GM12878 (cell line): ENCODE measurements around the gene STXBP5. TPM values are rescaled to one million over a fixed set of nuclear protein-coding genes. Genes with fewer than 3 reads are reported as not detected.

ENCODE experiments used
- ATAC-seq: fragments of 200-7000 bp; cut with Tn5 transposase; 3 replicates; pipeline ENCODE4 v1.9.1; 2020; ENCODE audit warnings: mild to moderate bottlenecking, moderate library complexity
- BruUV-seq: library from RNA; stranded (reverse); fragments of 400-500 nt; replicated peaks from 2 replicates; lab custom pipeline; 2021; lab: Mats Ljungman, UMichigan
- CTCF ChIA-PET: fragments of 300-600 bp; sonication (Branson Sonifier 250); formaldehyde crosslinking; extraction: SDS; loops from one replicate; lab custom pipeline; 2021; ENCODE audit warnings: inconsistent platforms; lab: Yijun Ruan, JAX
- POLR2A ChIA-PET: fragments of 350-600 bp; formaldehyde crosslinking; extraction: SDS; loops from one replicate; lab custom pipeline; 2021; ENCODE audit warnings: inconsistent platforms; lab: Charles Lee
- RAD21 ChIA-PET: fragments of 300-600 bp; sonication (Branson Sonifier 250); formaldehyde crosslinking; loops from one replicate; lab custom pipeline; 2023; ENCODE audit warnings: antibody characterized with exemption; ENCODE audit not compliant: unreplicated experiment; lab: Charles Lee
- SMC1A ChIA-PET: fragments of 300-600 bp; sonication (Branson Sonifier 250); formaldehyde crosslinking; loops from one replicate; lab custom pipeline; 2023; ENCODE audit not compliant: unreplicated experiment, uncharacterized antibody; lab: Charles Lee
- DNase-seq: peaks from one replicate; pipeline ENCODE4 v3.0.0-alpha.2; 2011; ENCODE audit warnings: low read depth, low spot score
- FAIRE-seq: peaks from 3 replicates; lab custom pipeline; 2011; peaks lifted over from hg19 to GRCh38; lab: Jason Lieb, UNC
- H2AFZ ChIP-seq: 2 replicates; pipeline ENCODE4 v1.6.0; 2011; ENCODE audit warnings: low read depth, low read length, control low read depth; ENCODE audit not compliant: control insufficient read depth
- H3K27ac ChIP-seq: 2 replicates; pipeline ENCODE4 v1.5.1; 2011; ENCODE audit warnings: control low read depth; ENCODE audit not compliant: control insufficient read depth, insufficient read depth
- H3K27me3 ChIP-seq, 2 experiments: replicated peaks in 1 of 2; 2 replicates each; pipeline versions ENCODE4 v1.6.0 to v1.6.1; 2011; ENCODE audit warnings: low read length in 1 of 2; ENCODE audit not compliant: control insufficient read depth in 2 of 2, insufficient read depth in 2 of 2
- H3K36me3 ChIP-seq, 2 experiments: 2 replicates each; pipeline ENCODE4 v1.5.1; 2011; ENCODE audit warnings: low read length in 1 of 2; ENCODE audit not compliant: control insufficient read depth in 2 of 2, insufficient read depth in 2 of 2
- H3K4me1 ChIP-seq: 2 replicates; pipeline ENCODE4 v1.6.1; 2011; ENCODE audit warnings: mild to moderate bottlenecking, low read length, moderate library complexity, mixed read lengths; ENCODE audit not compliant: control insufficient read depth, insufficient read depth
- H3K4me2 ChIP-seq: 2 replicates; pipeline ENCODE4 v1.6.0; 2011; ENCODE audit warnings: control low read depth; ENCODE audit not compliant: control insufficient read depth, insufficient read depth
- H3K4me3 ChIP-seq: fragments of 200-600 bp; sonication (generic); 2 replicates; pipeline ENCODE4 v1.5.1; 2016
- H3K79me2 ChIP-seq: 2 replicates; pipeline ENCODE4 v1.6.0; 2011; ENCODE audit warnings: low read length; ENCODE audit not compliant: control insufficient read depth, insufficient read depth
- H3K9ac ChIP-seq: 2 replicates; pipeline ENCODE4 v1.8.0; 2011; ENCODE audit warnings: low read length, control low read depth, mixed read lengths; ENCODE audit not compliant: control insufficient read depth, insufficient read depth
- H3K9me3 ChIP-seq: replicated peaks from 3 replicates; pipeline ENCODE4 v1.5.1; 2011; ENCODE audit warnings: mild to moderate bottlenecking, low read length; ENCODE audit not compliant: control insufficient read depth, insufficient read depth
- H4K20me1 ChIP-seq: 2 replicates; pipeline ENCODE4 v1.6.0; 2011; ENCODE audit not compliant: control insufficient read depth, insufficient read depth
- BCL3 ChIP-seq: IDR thresholded peaks from 2 replicates; pipeline ENCODE4 v1.6.1; 2011; ENCODE audit warnings: borderline replicate concordance, low read depth, mild to moderate bottlenecking, moderate library complexity, low read length; ENCODE audit not compliant: insufficient read depth, poor library complexity, severe bottlenecking
- BRCA1 ChIP-seq: IDR thresholded peaks from 2 replicates; pipeline ENCODE4 v1.6.1; 2011; ENCODE audit warnings: low read depth, low read length, improper control_type of control experiment
- MYB ChIP-seq: fragments of 150-350 bp; IDR thresholded peaks from 2 replicates; pipeline ENCODE4 v1.6.1; 2014; ENCODE audit warnings: mild to moderate bottlenecking, low read depth, low read length, borderline replicate concordance
- USF2 ChIP-seq: IDR thresholded peaks from 2 replicates; pipeline ENCODE4 v1.6.1; 2011; ENCODE audit warnings: low read depth, low read length, improper control_type of control experiment, borderline replicate concordance
- ZNF24 ChIP-seq: fragments of 450-650 bp; IDR thresholded peaks from 2 replicates; pipeline ENCODE4 v1.6.1; 2017; ENCODE audit warnings: antibody characterized with exemption, mild to moderate bottlenecking
- WGBS: methylation state at CpG from one replicate; pipeline ENCODE4 v1.1.6; 2016; ENCODE audit warnings: low lambda C conversion rate; ENCODE audit not compliant: insufficient replicate concordance, insufficient coverage; ENCODE audit errors: missing lambda C conversion rate; 5-methylcytosine and 5-hydroxymethylcytosine counted together
- in situ Hi-C: fragments of 300-500 bp; cut with MboI; formaldehyde crosslinking; loops from 9 replicates; pipeline ENCODE4 v1.14.3; 2018; ENCODE audit warnings: mixed read lengths
- intact Hi-C: fragments of 100-400 bp; cut with micrococcal nuclease; formaldehyde crosslinking; loops from one replicate; pipeline ENCODE4 v1.14.2; 2022; ENCODE audit not compliant: unreplicated experiment
- polyA plus RNA-seq, 11 experiments: library from polyadenylated mRNA; depleted of rRNA in 4 of 11; unstranded in 6 of 11; stranded (reverse) in 5 of 11; fragments of >200 nt; fragmentation: Nextera tagmentation in 4 of 11; fragmentation: Illumina TruSeq in 1 of 11; extraction: Ambion mirVana in 4 of 11; extraction: Trizol in 1 of 11; gene quantifications; 1 replicate in 1 of 11; 2 replicates in 10 of 11; pipeline versions ENCODE4 v1.2.1 to v1.2.3, GENCODE V29; 2011 to 2016; ENCODE audit warnings: inconsistent platforms in 2 of 11, missing spikeins in 2 of 11, low read depth in 1 of 11
- total RNA-seq, 4 experiments: library from RNA; depleted of rRNA in 3 of 4; stranded (reverse); fragments of >200 nt in 3 of 4; fragmentation: Illumina TruSeq in 1 of 4; extraction: Trizol in 1 of 4; gene quantifications; 2 replicates each; pipeline versions ENCODE4 v1.2.1 to v1.2.3, GENCODE V29; 2013 to 2021

Gene STXBP5
- total and polyA plus RNA-seq, 10 of the 15 experiments (the other 5 are each of a cell fraction or from before 2014, with no cell fraction given) = 1.4 to 13.2 (median 8.4) TPM

- TF ChIP-seq ZNF24 (no peak), MYB (no peak), USF2 (no peak), BCL3 (no peak), BRCA1 (no peak)
- H2AFZ ChIP-seq = no peak overlapping the region
- DNase-seq = no peak
- ChIA-PET CTCF (no interaction called here), RAD21 (interaction anchor here (0.6 kb wide), 1 partner anchor 9 kb away, joined by 3 read pairs; no protein-coding TSS in a partner anchor), POLR2A (no interaction called here), SMC1A (interaction anchor here (1.5 kb wide), 1 partner anchor 9 kb away, joined by 4 read pairs; no protein-coding TSS in a partner anchor)
- no peak overlapping the region for H3K4me2 ChIP-seq
- no peak overlapping the region for H3K27ac ChIP-seq
- H4K20me1 ChIP-seq = no peaks in the 10 kb centered on the region
- H3K79me2 ChIP-seq = no peaks in the 10 kb centered on the region; the same call in 1 of the 2 replicates
- no peak for FAIRE-seq
- no peaks in the 10 kb centered on the region for H3K4me1 ChIP-seq
- in situ Hi-C loops (no loop called here), intact Hi-C loops (no loop called here)
- H3K9me3 ChIP-seq = no peaks in the 10 kb centered on the region
- no peak overlapping the region for H3K4me3 ChIP-seq
- WGBS = 97% methylated on average over 4 of the region's 4 CpGs
- no TSS peak for BruUV-seq
- no peak overlapping the region for H3K9ac ChIP-seq
- no peaks in the 10 kb centered on the region for H3K27me3 ChIP-seq
- ATAC-seq = no peak
- no peaks in the 10 kb centered on the region for H3K36me3 ChIP-seq
These were observed 7.6 kb downstream of the STXBP5 start for GRCh38 chr6:147211831-147212230.
